Measurements from ENCODE around the gene TNFRSF17. TPM values are rescaled to one million over a fixed set of nuclear protein-coding genes. Genes with fewer than 3 reads are reported as not detected.

The TNFRSF17 gene
- total and polyA plus RNA-seq, 10 of the 15 experiments (the other 5 are each of a cell fraction or from before 2014, with no cell fraction given) = 106 to 461 (median 179) TPM

GRCh38 chr16:11964761-11965551 lies at the start of gene TNFRSF17 (continued):
- TF ChIP-seq EP300 (IDR thresholded peaks at IDR 0.05; ENCODE audit: borderline replicate concordance in 1 of 2, control insufficient read depth in 1 of 2, low read depth in 2 of 2, low read length in 2 of 2) (peak; percentile 86 to 95), BRCA1 (IDR thresholded peaks at IDR 0.05; ENCODE audit: low read depth, low read length) (no peak), TAF1 (IDR thresholded peaks at IDR 0.05; ENCODE audit: borderline replicate concordance, low read depth, low read length) (no peak; the same call in 1 of the 2 replicates), MEF2A (IDR thresholded peaks at IDR 0.05; ENCODE audit: insufficient read depth, low read depth, low read length) (peak; percentile 99), POLR2AphosphoS2 (IDR thresholded peaks at IDR 0.05; ENCODE audit: low read depth, low read length) (no peak), MXI1 (IDR thresholded peaks at IDR 0.05; ENCODE audit: low read depth, low read length) (peak; percentile 78), ZNF622 (IDR thresholded peaks at IDR 0.05) (no peak), MTA2 (IDR thresholded peaks at IDR 0.05; ENCODE audit: low read depth) (peak; percentile 80), TBL1XR1 (IDR thresholded peaks at IDR 0.05; ENCODE audit: low read depth, low read length) (peak; percentile 94), NR2C2 (IDR thresholded peaks at IDR 0.05; ENCODE audit: borderline replicate concordance, control insufficient read depth, insufficient read length, low read depth) (no peak), HCFC1 (IDR thresholded peaks at IDR 0.05; ENCODE audit: low read length) (no peak), STAT3 (IDR thresholded peaks at IDR 0.05; ENCODE audit: low read depth, low read length) (no peak), CTCF (IDR thresholded peaks at IDR 0.05 in 2 of 3, conservative IDR thresholded peaks at IDR 0.05 in 1 of 3; ENCODE audit: control insufficient read depth in 2 of 3, extremely low read depth in 1 of 3, insufficient read depth in 1 of 3, low read depth in 3 of 3, low read length in 3 of 3) (no peak), NFXL1 (IDR thresholded peaks at IDR 0.05; ENCODE audit: borderline replicate concordance) (no peak), SREBF1 (IDR thresholded peaks at IDR 0.05; ENCODE audit: low read length) (no peak), E2F4 (IDR thresholded peaks at IDR 0.05; ENCODE audit: low read depth, low read length) (no peak), ZNF384 (IDR thresholded peaks at IDR 0.05; ENCODE audit: borderline replicate concordance, low read depth, low read length) (no peak; the same call in 1 of the 2 replicates), CHD1 (IDR thresholded peaks at IDR 0.05; ENCODE audit: low read depth, low read length) (0 out of 2 replicates have a peak, but pooled peaks have one; percentile 36), YBX1 (IDR thresholded peaks at IDR 0.05) (no peak), ZSCAN29 (IDR thresholded peaks at IDR 0.05) (no peak), HDGF (IDR thresholded peaks at IDR 0.05) (no peak), CBX3 (IDR thresholded peaks at IDR 0.05; ENCODE audit: borderline replicate concordance, low read depth) (no peak), PAX5 (IDR thresholded peaks at IDR 0.05; ENCODE audit: borderline replicate concordance, low read depth, low read length) (peak; percentile 86; the same call in 1 of the 2 replicates), JUNB (IDR thresholded peaks at IDR 0.05) (peak; percentile 74), ZBTB11 (CRISPR knock-in tag; IDR thresholded peaks at IDR 0.05) (no peak), NR2C1 (IDR thresholded peaks at IDR 0.05) (no peak)
